Uterus (tissue), 4 donors: Measurements from ENCODE around the gene CCL27. TPM values are rescaled to one million over a fixed set of nuclear protein-coding genes. Genes with fewer than 3 reads are reported as not detected.

Source experiments
- DNase-seq, 2 donors: peaks; one replicate each; pipeline ENCODE4 v3.0.0-alpha.2; 2019 to 2020
- H3K27ac ChIP-seq, 2 donors: fragments of 200-600 bp; sonication (generic); 1 replicate in 1 of 2; 2 replicates in 1 of 2; pipeline ENCODE4 v1.5.1; 2016 to 2018
- H3K27me3 ChIP-seq, 2 donors: fragments of 200-600 bp; sonication (generic); one replicate each; pipeline ENCODE4 v1.5.1; 2018 to 2019; ENCODE audit warnings: control low read depth in 1 of 2
- H3K36me3 ChIP-seq, 2 donors: fragments of 200-600 bp; sonication (generic); one replicate each; pipeline ENCODE4 v1.5.1; 2019; ENCODE audit warnings: control low read depth in 1 of 2
- H3K4me1 ChIP-seq, 2 donors: fragments of 200-600 bp; sonication (generic); one replicate each; pipeline ENCODE4 v1.5.1; 2018 to 2019; ENCODE audit warnings: control low read depth in 1 of 2
- H3K4me3 ChIP-seq, 2 donors: fragments of 200-600 bp; sonication (generic); 1 replicate in 1 of 2; 2 replicates in 1 of 2; pipeline ENCODE4 v1.5.1; 2018 to 2019; ENCODE audit warnings: mild to moderate bottlenecking in 1 of 2
- H3K9me3 ChIP-seq, 2 donors: fragments of 200-600 bp; sonication (generic); one replicate each; pipeline ENCODE4 v1.5.1; 2019; ENCODE audit warnings: control low read depth in 1 of 2
- CTCF ChIP-seq, 4 experiments: fragments of 200-600 bp in 2 of 4; fragments of 450-650 bp in 2 of 4; sonication (generic) in 2 of 4; IDR thresholded peaks; one replicate each; pipeline ENCODE4 v1.5.1; 2016 to 2019; ENCODE audit warnings: antibody characterized with exemption in 4 of 4, mild to moderate bottlenecking in 2 of 4, moderate library complexity in 1 of 4
- POLR2A ChIP-seq, 2 donors: fragments of 450-650 bp; IDR thresholded peaks; one replicate each; pipeline ENCODE4 v1.6.1; 2016; ENCODE audit warnings: antibody characterized with exemption in 2 of 2, mild to moderate bottlenecking in 1 of 2, moderate library complexity in 1 of 2
- intact Hi-C: fragments of 100-400 bp; cut with DNase I; formaldehyde crosslinking; loops from one replicate; pipeline ENCODE4 v1.15.1; 2023; ENCODE audit warnings: low total_unique reads
- total RNA-seq, 4 donors: library from RNA; depleted of rRNA in 3 of 4; stranded (reverse); fragments of >200 nt in 3 of 4; gene quantifications; one replicate each; pipeline versions ENCODE4 v1.1.0 to v1.2.4, GENCODE V29; 2014 to 2023
- donor health status: DM: yes; HTN: yes; CAD: no.

Gene CCL27
- total RNA-seq, 4 donors from 2014 or later: not detected

GRCh38 chr9:34691936-34692315 lies 29.5 kb upstream of the CCL27 start:
- Histone ChIP-seq H3K27ac (no peak overlapping the region), H3K27me3 (no peaks in the 10 kb centered on the region), H3K4me3 (no peak overlapping the region), H3K36me3 (no peaks in the 10 kb centered on the region), H3K4me1 (peaks cover 0 to 3% of the 10 kb centered on the region in 2 donors), H3K9me3 (no peaks in the 10 kb centered on the region)
- intact Hi-C loops: no loop called here
- no peak for TF ChIP-seq POLR2A (IDR thresholded peaks at IDR 0.05)
- TF ChIP-seq CTCF (IDR thresholded peaks at IDR 0.05): no peak
- no peak for DNase-seq

DNA sequence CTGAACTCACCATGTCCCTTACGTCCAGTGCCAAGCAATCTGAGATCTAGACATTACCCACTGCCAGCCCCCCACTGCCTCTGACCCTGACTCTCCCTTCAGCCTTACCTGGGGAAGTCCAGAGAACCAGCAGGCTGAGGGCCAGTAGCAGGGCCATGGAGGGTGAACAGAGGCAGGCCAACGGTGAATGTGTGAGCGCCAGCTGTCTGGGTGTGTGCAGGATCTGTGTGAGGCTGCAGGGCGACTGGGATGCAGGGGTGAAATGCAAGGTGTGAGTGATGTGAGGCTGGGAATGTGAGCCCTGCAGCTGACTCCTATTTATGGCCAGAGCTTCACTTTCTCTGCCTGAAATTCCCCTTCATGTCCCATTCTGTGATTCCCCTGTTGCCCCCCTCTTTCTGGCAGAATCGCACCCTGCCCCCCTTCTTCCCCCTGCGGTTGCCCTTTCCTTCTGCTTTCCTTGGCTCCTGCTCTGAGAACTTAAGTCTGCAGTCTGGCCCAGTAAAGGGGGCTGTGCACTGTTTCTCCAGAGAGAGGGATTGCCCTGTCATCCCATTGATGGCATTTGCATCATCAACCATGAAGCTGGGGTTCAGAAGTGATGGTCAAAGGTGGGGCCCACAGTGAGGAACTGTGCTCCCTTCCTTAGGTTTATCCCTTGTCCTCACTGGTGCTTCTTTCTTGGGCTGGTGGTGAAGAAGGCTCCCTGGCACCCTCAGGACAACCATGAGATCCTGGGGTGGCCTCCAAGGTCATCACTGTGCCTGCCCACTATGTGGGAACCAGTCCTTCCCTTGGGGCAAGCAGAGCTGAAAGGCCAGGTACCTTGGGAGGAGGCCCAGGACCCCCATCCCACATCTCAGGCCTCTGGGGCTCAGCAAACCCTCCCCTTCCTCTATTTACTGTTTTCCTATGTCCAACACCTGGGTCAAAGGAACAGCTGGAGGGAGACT lies 28.8 kb upstream of the CCL27 start, which contains the start of gene CCL19:
TSS of gene CCL19 (minus strand) at position 294 of the 953 bp plus-strand sequence. CDS start at position 157, 137 bp downstream.
- Histone ChIP-seq H3K36me3 (no peaks in the 10 kb centered on the region), H3K4me3 (no peak within 1 kb of the TSS), H3K27me3 (no peaks in the 10 kb centered on the region), H3K27ac (no peak within 1 kb of the TSS), H3K4me1 (peaks cover 0 to 3% of the 10 kb centered on the region in 2 donors), H3K9me3 (no peaks in the 10 kb centered on the region)
- TF ChIP-seq POLR2A (IDR thresholded peaks at IDR 0.05) (no peak), CTCF (IDR thresholded peaks at IDR 0.05) (no peak)
- intact Hi-C loops: no loop called here
- no peak for DNase-seq

GRCh38 chr9:34689512-34689911 lies 27.1 kb upstream of the CCL27 start:
- H3K9me3 ChIP-seq: no peaks in the 10 kb centered on the region
- DNase-seq: no peak
- no peak for TF ChIP-seq POLR2A (IDR thresholded peaks at IDR 0.05)
- no peak for TF ChIP-seq CTCF (IDR thresholded peaks at IDR 0.05)
- H3K36me3 ChIP-seq: no peaks in the 10 kb centered on the region
- no peak overlapping the region for H3K4me3 ChIP-seq
- intact Hi-C loops: no loop called here
- H3K27me3 ChIP-seq: no peaks in the 10 kb centered on the region
- H3K27ac ChIP-seq: no peak overlapping the region
- H3K4me1 ChIP-seq: peaks cover 0 to 3% of the 10 kb centered on the region in 2 donors

GRCh38 chr9:34689116-34689470 lies 26.6 kb upstream of the CCL27 start:
- no peaks in the 10 kb centered on the region for H3K9me3 ChIP-seq
- no peak overlapping the region for H3K4me3 ChIP-seq
- no peak for DNase-seq
- no peaks in the 10 kb centered on the region for H3K36me3 ChIP-seq
- peaks cover 0 to 3% of the 10 kb centered on the region in 2 donors for H3K4me1 ChIP-seq
- H3K27me3 ChIP-seq: no peaks in the 10 kb centered on the region
- intact Hi-C loops: no loop called here
- H3K27ac ChIP-seq: no peak overlapping the region
- TF ChIP-seq CTCF (IDR thresholded peaks at IDR 0.05) (no peak), POLR2A (IDR thresholded peaks at IDR 0.05) (no peak)

DNA sequence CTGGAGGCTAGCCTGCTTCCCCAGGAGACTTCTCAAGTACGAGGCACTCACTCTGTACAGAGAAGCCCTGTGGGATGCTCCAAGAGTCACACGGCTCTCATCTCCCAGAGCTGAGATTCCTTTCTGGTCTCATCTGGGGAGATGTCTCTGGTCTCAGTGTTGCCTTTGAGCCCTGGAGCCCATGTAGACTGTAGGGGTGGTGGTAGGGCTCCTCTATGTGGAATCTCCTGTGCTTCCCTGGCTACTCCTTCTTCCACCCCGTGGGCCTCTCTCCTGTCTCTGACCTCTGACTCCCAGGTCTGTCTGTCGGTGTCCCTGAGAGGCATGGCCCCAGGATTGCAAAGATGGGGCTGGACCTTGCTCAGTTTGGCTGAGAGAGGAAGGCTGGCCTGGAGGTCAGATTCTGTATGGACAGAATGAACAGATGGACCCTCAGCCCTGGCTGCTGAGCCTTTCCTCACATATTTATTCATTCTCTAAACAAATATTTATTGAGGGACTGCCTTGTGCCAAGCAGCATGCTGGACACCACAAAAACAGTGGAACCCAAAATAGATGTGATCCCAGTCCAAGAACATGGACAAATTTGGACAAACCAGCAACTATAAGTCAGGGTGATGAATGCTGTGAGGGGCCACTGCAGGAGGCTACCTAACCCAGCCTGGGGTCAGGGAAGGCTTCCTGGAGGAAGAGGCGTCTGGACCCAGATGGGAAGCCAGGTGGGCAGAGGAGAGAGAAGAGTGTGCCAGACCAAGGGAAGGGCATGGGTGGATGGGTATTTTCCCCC lies 26.1 kb upstream of the CCL27 start:
- TF ChIP-seq CTCF (IDR thresholded peaks at IDR 0.05) (no peak), POLR2A (IDR thresholded peaks at IDR 0.05) (no peak)
- H3K4me1 ChIP-seq: peaks cover 0 to 3% of the 10 kb centered on the region in 2 donors
- DNase-seq: no peak
- no peaks in the 10 kb centered on the region for H3K9me3 ChIP-seq
- no peak overlapping the region for H3K4me3 ChIP-seq
- no peak overlapping the region for H3K27ac ChIP-seq
- H3K36me3 ChIP-seq: no peaks in the 10 kb centered on the region
- intact Hi-C loops: no loop called here
- H3K27me3 ChIP-seq: no peaks in the 10 kb centered on the region
